ENCODE data around the gene CYP27A1.

The CYP27A1 gene

DNA sequence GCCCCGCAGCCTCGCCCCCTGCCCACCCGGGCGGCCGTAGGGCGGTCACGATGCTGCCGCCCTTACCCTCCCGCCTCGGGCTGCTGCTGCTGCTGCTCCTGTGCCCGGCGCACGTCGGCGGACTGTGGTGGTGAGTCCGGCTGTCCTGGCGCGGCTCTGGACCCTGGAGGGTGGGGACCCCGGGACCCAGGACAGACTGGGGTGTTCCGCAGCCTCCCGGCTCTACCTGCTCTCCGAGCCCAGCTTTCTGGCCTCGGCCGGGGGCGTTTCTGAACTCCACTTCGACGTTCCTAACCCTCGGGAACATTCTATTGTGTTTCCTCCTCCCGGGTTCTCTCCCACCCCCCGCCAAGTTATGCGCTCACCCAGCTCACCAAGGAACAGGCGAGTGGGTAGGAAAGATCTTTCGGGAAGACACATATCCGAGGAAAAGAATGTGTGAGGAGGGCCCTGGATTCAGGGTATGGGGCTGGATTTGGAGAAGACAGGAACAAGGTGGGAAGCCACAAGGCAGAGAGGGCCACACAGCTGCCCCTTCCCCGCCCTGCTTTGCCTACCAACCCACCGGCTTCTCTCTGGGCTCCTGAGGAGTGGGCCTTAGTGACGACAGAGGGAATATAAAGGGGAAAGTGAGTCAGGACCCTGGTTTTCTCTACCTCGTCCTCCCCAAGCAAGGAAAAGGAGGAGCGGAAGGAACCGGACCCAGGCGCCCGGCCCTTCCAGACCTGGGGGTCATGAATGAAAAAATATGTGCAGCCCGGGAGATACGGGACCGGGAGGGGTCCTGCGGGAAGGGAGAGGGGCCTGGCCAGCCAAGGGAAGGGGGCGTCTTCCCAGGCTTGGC is 78.3 kb downstream of the CYP27A1 start:
- no peak for DNase-seq

DNA sequence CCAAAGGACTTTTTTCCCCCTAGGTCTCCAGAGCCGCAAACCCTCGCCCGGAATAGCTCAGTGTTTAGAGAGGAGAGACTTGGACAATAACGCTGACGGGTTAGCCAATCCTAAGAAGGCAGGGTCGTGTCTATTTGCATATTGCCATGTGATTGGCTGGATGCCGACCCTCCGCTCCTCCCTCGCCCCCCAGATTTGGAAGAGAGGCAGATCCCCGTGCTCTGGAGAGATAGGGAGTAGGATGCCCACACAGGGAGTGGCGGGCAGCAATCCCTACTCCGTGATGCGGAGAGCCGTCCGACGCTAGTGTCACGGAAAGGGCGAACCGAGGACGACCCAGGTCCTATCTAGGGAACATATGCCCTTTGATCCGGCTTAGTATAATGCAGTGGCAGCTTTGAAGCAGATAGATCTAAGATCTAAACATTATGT is 79.0 kb downstream of the CYP27A1 start:
- DNase-seq = no peak

GRCh38 chr2:218861645-218862318 is 79.8 kb downstream of the CYP27A1 start:
- DNase-seq = no peak

DNA sequence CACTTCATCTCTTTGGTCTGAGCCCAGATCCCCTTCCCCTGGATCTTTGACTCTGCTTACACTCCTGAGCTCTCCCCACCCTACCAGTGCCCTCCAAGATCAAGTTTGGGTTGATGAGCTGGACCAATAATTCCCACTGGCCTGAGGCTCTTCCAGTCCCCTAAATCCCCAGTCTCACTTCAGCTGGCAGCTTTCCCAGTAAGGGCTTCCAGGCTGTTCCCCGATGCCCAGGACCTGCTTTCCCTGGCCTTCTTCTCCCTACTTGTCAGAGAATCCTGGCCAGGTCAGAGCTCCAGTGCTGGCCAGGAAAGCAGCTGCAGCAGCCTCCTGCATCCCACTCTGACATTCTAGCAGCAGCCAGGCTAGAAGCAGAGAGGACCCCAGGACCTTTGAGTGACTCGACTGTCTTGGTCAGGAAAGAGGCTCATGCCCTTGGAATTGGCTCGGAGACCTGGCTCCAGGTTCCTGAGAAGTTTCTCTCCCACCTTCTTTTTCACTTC is 81.1 kb downstream of the CYP27A1 start:
- DNase-seq = no peak
